NCI-H1694 treated with DMSO at 0.1 percent for 48 hours (cell line): Measurements from ENCODE around the gene ALPL.
"Not testable (repeated sequence)": the region's sequence is repeated elsewhere in the genome, so short reads cannot be mapped to it uniquely, and the experiment has no call there.

Source experiments
- DNase-seq: peaks from one replicate; lab custom pipeline; 2025; lab: John Stamatoyannopoulos, UW

Gene ALPL

GRCh38 chr1:21509351-21510112 lies at the start of gene ALPL:
ALPL (plus strand) TSS chr1:21509423; CDS start chr1:21554082, 44,659 bp downstream.
- no peak for DNase-seq

DNA sequence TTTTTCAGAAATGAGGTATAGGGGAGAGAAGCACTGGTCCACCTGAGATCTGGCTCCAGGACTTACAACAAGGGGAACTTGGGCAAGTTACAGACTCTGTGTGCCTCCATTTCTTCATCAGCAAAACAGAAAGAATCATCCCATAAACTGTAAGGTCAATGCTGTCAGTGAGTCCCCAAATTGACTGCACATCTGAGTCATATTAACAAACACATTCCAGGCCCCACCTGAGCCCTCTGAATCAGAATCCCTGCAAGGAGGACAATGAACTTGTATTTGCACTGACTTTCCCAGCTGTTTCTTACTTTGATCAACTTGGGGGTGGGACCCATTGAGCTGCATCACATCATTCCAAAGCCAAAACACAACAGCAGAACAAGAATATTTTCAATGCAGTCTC lies 44.1 kb upstream of the ALPL start:
- DNase-seq: not testable (repeated sequence)

DNA sequence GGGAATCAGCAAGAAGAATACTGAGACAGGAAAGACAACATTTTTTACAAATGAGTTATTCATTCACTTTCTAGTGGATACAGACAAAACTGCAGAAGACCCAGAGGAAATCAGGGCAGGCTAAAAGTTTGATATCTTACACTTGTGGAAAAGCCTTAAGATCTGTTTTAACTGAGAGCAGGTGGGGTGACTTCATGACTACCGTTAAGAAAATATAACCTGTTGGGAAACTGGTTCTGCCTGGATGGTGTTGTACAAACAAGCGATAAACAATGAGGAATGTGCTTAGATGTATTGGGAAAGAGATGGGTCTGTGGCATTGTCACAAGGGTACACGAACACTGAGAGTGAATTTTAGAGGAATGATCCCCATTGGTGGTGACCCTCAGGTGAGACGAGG lies 41.3 kb upstream of the ALPL start:
- DNase-seq: not testable (repeated sequence)

DNA sequence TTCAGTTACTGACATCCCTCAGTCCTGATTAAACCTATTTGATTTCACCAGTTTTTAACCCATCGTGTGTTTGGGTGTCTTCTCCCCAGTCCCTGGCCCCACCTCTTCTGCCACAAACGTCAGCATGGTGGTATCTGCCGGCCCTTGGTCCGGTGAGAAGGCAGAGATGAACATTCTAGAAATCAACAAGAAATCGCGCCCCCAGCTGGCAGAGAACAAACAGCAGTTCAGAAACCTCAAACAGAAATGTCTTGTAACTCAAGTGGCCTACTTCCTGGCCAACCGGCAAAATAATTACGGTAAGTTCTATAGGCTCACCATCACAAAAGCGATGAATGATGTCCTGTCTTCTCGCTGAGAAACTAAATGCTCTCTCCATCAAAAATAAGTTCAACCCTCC lies 40.6 kb upstream of the ALPL start:
- no peak for DNase-seq

GRCh38 chr1:21469581-21469980 lies 39.6 kb upstream of the ALPL start:
- DNase-seq: no peak

- DNase-seq: no peak
These were observed 36.4 kb upstream of the ALPL start for GRCh38 chr1:21472861-21473260.

DNA sequence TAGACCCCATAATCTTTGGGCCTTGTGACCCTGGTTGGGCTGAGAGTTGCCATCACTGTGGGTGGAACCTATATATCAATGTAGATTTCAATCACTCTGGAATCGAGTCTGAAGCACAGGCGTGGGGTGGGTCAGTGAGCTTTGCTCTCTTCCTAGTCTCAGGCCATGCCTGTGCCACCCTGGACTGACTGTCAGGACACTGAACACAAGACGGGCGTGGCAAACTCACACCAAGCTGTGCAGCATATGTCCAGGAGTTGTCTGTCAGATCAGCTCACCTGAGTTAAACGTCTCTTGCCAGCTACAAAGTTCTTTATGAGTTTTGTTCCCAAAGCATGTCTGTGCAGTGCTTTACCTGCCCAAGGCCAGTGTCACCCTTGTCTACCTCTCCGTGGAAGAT lies 30.9 kb upstream of the ALPL start:
- DNase-seq: no peak

DNA sequence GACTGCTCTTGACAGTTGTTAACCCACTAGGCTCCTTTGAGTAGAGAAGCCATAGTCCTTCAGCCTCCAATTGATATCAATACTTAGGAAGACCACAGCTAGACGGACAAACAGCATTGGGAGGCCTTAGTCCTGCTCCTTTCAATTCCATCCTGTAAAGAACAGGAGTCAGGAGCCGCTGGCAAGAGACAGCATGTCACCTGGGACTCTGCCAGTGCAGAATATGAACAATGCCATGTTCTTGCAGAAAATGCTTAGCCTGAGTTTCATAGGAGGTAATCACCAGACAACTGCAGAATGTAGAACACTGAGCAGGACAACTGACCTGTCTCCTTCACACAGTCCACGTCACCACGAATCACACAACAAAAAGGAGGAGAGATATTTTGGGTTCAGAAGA lies 25.3 kb upstream of the ALPL start:
- DNase-seq: not testable (repeated sequence)

DNA sequence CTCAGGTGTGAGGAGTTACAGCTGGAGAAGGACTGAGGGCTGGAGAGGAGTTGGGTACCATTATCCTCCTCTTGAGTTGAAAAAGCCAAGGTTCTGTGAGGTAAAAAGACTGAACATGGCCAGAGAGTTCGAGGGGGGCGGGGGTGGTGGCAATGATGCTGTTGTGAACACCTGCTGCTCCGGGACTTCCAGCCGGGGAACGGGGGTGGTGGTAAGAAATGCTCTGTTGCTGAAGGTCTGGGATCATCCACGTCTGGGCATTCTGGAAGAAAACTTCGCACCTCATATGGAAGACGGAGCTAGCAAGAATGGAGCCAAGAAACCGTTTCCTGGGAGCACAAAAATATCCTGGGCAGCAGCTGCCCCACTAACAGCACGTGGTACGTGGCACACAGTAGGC lies 20.1 kb upstream of the ALPL start:
- DNase-seq: no peak

DNA sequence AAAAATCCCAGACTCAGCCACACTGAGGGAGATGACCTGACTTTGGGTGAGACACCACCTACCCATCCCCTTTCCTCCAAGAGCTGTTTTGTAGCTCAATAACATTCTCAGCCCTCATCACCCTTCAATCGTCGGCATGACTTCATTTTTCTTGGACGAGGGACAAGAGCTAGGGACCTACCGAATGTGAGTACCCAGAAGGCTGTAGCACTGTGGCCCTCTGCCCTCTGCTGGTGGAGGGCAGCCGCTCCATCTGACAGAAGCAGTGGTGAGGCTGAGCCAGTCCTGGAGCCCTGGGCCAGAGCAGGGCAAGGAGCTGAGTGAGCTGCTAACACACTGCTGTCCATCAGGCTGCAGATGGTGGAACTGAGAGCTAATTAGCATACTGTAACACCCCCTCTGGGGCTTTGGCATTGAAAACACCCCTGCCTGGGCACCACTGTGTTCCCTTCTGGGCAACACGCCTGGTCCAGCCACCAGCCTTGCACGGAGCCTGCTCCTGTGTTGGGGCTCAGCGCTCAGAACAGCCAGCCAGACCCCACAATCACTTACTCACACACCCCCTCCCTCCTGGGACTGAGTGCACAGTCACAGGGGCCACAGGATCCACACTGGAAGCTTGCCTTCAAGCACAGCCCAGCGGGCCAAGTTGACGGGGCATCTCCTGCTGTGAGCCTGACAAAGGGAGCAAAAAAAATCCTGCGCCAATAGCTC lies 18.3 kb upstream of the ALPL start:
- DNase-seq: no peak

DNA sequence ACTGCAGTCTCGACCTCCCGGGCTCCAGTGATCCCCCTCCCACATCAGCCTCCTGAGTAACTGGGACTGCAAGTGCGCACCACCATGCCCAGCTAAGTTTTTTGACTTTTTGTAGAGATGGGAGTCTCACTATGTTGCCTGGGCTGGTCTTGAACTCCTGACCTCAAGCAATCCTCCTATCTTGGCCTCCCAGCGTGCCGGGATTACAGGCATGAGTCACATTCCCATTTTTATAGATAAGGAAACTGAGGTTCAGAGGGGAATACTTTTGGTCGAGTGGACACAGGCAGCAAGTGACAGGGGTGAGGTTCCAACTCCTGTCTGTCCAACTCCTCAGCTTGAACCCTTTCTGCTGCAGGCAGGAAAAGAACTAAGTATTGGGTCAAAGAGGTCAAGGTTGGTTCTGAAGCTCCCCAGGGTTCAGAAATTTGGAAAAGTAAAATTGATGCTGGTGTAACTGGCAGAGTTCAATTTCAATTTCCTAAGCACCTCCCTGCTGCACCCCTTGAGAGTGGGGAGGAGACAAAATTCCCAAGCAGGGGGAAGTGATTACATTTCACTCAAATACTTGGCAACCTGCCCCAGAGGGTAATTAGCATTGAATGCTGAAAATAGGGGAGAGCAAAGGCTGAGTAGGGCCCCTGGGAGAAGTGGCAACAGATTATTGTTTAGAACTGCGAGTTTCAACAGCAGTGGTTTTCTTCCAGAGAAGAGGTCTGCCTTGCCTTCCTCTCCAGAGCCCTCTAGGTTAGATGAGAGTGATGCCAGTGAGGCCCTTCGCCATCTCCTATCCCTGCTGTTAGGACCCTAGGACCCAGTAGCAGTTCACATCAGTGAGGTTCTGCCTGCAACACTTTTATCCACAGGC lies 17.5 kb upstream of the ALPL start:
- no peak for DNase-seq

DNA sequence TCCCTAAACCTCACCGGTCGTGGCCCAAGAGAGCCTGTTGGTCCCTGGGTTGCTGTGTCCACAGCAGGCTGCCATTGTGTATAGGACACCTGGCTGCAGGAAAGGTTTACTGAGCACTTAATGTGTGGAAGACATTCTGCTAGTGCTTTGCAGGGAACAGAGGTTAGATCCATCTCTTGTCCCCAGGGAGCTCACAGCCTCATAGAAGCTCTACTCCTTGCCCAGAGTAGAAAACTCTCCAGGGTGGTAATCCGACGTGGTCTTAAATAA lies 16.9 kb upstream of the ALPL start:
- DNase-seq: no peak

DNA sequence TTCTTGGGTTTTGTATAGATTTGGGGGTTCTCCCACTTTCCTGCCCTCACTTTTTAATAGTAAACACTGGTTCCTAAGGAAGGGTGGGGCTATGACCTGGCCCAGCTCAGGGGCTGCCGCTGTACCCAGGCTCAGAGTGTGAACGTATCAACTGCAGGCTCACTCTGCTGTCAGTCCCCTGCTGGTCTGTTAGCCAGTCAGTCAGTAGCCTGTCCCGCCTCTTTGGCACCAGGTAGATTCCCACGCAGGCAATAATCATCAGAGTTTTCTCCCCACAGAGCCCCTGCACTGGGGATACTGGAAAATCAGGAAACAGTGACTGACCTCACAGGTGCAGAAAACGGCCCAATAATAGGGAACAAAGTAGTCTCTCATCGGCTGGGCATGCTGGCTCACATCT lies 15.0 kb upstream of the ALPL start:
- DNase-seq: no peak

DNA sequence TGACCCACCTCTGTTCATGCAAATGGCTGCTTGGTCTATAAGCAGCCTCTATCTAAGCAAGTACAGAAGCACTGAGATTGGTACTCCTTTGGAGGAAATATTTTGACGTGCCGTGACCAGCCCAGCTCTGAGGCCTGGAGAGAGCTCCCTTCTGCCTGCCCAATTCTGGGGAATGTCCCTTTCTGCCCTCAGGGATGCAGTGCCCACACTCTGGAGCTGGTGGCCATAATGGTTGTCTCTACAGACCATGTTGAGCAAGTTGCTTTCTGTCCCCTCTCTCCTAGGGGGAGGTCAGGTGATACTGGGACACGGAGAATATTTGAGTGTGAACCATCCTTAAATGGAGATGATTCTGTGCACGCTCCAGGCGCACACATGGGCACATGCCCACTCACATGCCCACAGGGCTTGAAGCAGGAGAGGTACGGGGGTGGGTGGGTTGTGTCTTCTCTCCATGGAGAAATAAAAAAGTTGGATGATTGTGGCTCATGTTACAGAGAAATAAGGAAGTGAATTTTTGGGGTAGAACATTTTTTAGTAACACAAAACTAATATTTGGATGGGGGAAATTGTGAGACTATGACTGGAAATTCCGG lies 13.9 kb upstream of the ALPL start:
- no peak for DNase-seq

- no peak for DNase-seq
These were observed 13.2 kb upstream of the ALPL start for GRCh38 chr1:21496063-21496462.

DNA sequence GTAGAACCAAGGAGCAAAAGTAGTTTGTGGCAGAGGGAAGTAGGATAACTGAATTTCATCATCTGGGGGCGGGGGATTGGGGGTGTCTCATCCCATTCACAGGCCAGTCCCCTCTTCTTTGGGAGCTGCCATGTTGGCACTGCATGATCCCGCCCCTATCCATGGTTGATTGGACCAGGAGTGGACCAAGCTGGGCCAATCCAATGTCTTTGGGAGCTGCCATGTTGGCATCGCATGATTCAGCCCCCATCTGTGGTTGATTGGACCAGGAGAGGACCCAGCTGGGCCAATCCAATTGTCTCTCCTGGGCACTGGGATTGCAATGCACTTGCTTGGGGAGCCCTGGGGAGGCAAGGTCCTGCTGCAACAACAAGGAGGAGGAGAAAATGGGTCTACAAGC lies 12.3 kb upstream of the ALPL start:
- DNase-seq: no peak

DNA sequence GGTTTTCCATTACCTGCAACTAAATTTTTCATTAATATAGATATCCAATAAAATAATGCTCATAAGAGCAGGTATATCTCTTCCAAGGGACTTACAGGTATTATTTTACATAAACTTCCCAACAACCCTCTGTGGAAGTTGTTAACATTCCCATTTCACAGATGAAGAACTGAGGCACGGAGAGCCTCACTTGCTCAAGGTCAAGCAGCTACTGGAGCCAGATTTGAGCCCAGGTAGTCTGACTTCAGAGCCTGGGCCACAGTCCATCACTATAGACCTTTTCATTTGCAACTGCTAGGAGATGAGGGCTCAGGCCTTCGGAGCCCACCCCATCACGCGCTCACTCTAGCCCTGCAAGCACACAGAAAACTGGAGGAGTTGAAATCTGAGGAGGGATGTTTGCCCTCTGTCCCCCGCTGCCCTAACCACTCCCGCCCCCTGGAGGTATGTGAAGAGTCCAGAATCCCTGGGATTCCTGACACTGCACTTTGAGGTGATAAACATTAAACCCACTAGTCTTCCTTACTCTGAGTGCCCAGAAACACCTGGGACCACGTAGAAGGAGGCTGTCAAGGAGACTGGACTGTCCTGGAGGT lies 11.7 kb upstream of the ALPL start:
- no peak for DNase-seq

GRCh38 chr1:21499283-21499950 lies 9.8 kb upstream of the ALPL start:
- DNase-seq: no peak

GRCh38 chr1:21503706-21504377 lies 5.4 kb upstream of the ALPL start:
- no peak for DNase-seq

GRCh38 chr1:21506804-21507203 lies 2.4 kb upstream of the ALPL start:
- no peak for DNase-seq
